Neural progenitor cell (in vitro differentiated cells): ENCODE measurements around the gene SPATA17. TPM values are rescaled to one million over a fixed set of nuclear protein-coding genes. Genes with fewer than 3 reads are reported as not detected.

ENCODE experiments used
- DNase-seq: peaks from one replicate; pipeline ENCODE4 v3.0.0-alpha.2; 2016; ENCODE audit warnings: low spot score
- H2AFZ ChIP-seq: fragments of 200-600 bp; sonication (generic); replicated peaks from 2 replicates; pipeline ENCODE4 v1.6.1; 2016; ENCODE audit warnings: antibody characterized with exemption
- H3F3A ChIP-seq: fragments of 200-600 bp; sonication (generic); 2 replicates; pipeline ENCODE4 v1.6.1; 2016; ENCODE audit warnings: antibody characterized with exemption, low read depth
- H3K27ac ChIP-seq: fragments of 200-600 bp; sonication (generic); 2 replicates; pipeline ENCODE4 v1.5.1; 2016; ENCODE audit warnings: mild to moderate bottlenecking
- H3K27me3 ChIP-seq: fragments of 200-600 bp; sonication (generic); 2 replicates; pipeline ENCODE4 v1.6.1; 2016; ENCODE audit warnings: mild to moderate bottlenecking, moderate library complexity
- H3K36me3 ChIP-seq: fragments of 200-600 bp; sonication (generic); 2 replicates; pipeline ENCODE4 v1.5.1; 2016
- H3K4me1 ChIP-seq: fragments of 200-600 bp; sonication (generic); 2 replicates; pipeline ENCODE4 v1.6.1; 2016; ENCODE audit warnings: mixed run types
- H3K4me2 ChIP-seq: fragments of 200-600 bp; sonication (generic); 2 replicates; pipeline ENCODE4 v1.6.1; 2016
- H3K4me3 ChIP-seq: fragments of 200-600 bp; sonication (generic); 2 replicates; pipeline ENCODE4 v1.5.1; 2016
- H3K79me2 ChIP-seq: fragments of 200-600 bp; sonication (generic); 2 replicates; pipeline ENCODE4 v1.6.1; 2016; ENCODE audit warnings: low read depth
- H3K9ac ChIP-seq: fragments of 200-600 bp; sonication (generic); 2 replicates; pipeline ENCODE4 v1.6.1; 2016
- H3K9me3 ChIP-seq: fragments of 200-600 bp; sonication (generic); 2 replicates; pipeline ENCODE4 v1.5.1; 2016; ENCODE audit warnings: low read depth
- H4K20me1 ChIP-seq: fragments of 200-600 bp; sonication (generic); 2 replicates; pipeline ENCODE4 v1.6.1; 2016; ENCODE audit warnings: low read depth
- H3K27ac Mint-ChIP-seq: 3 replicates; pipeline ENCODE4 v1.8.0; 2021; ENCODE audit warnings: mixed read lengths
- H3K27me3 Mint-ChIP-seq: 2 replicates; pipeline ENCODE4 v1.8.0; 2022; ENCODE audit warnings: low read depth, mild to moderate bottlenecking, inconsistent platforms, moderate library complexity, mixed read lengths; ENCODE audit not compliant: insufficient read depth
- H3K36me3 Mint-ChIP-seq: 3 replicates; pipeline ENCODE4 v1.8.0; 2021; ENCODE audit warnings: mixed read lengths
- H3K4me1 Mint-ChIP-seq: 3 replicates; pipeline ENCODE4 v1.8.0; 2021; ENCODE audit warnings: mixed read lengths
- H3K4me3 Mint-ChIP-seq: 3 replicates; pipeline ENCODE4 v1.8.0; 2021; ENCODE audit warnings: mild to moderate bottlenecking, moderate library complexity, mixed read lengths
- H3K9me3 Mint-ChIP-seq: 3 replicates; pipeline ENCODE4 v1.8.0; 2020; ENCODE audit warnings: mixed read lengths
- CTCF ChIP-seq: fragments of 200-600 bp; sonication (generic); IDR thresholded peaks from 2 replicates; pipeline ENCODE4 v1.5.1; 2017; ENCODE audit warnings: antibody characterized with exemption, mild to moderate bottlenecking
- EZH2 ChIP-seq: fragments of 200-600 bp; sonication (generic); IDR thresholded peaks from 2 replicates; pipeline ENCODE4 v1.6.1; 2017; ENCODE audit warnings: antibody characterized with exemption, mild to moderate bottlenecking, moderate library complexity
- EZH2phosphoT487 ChIP-seq: fragments of 200-600 bp; sonication (generic); IDR thresholded peaks from 2 replicates; pipeline ENCODE4 v1.6.1; 2017; ENCODE audit warnings: antibody characterized with exemption
- total RNA-seq: library from RNA; depleted of rRNA; stranded (reverse); fragments of >200 nt; gene quantifications from 2 replicates; pipeline ENCODE4 v1.2.3, GENCODE V29; 2015; ENCODE audit warnings: low replicate concordance

The SPATA17 gene
- total RNA-seq, 1 donor from 2014 or later = 1.6 TPM

- Histone ChIP-seq H3K4me1 (no peaks in the 10 kb centered on the region), H3K36me3 (no peaks in the 10 kb centered on the region), H3K79me2 (no peaks in the 10 kb centered on the region), H3K4me3 (no peak overlapping the region), H3K9ac (no peak overlapping the region), H3K9me3 (no peaks in the 10 kb centered on the region), H3K4me2 (no peak overlapping the region), H2AFZ (no peak overlapping the region), H3F3A (no peaks in the 10 kb centered on the region), H4K20me1 (no peaks in the 10 kb centered on the region), H3K27ac (no peak overlapping the region), H3K27me3 (no peaks in the 10 kb centered on the region)
- peak; percentile 74 for DNase-seq
- Mint-ChIP-seq H3K36me3 (no peaks in the 10 kb centered on the region), H3K4me3 (no peak overlapping the region), H3K4me1 (no peaks in the 10 kb centered on the region), H3K27me3 (no peaks in the 10 kb centered on the region), H3K27ac (no peak overlapping the region), H3K9me3 (no peaks in the 10 kb centered on the region)
- TF ChIP-seq CTCF = peak; percentile 72
- no peak for TF ChIP-seq EZH2phosphoT487
Observed at GRCh38 chr1:217889401-217889800, 258.3 kb downstream of the SPATA17 start.

DNA sequence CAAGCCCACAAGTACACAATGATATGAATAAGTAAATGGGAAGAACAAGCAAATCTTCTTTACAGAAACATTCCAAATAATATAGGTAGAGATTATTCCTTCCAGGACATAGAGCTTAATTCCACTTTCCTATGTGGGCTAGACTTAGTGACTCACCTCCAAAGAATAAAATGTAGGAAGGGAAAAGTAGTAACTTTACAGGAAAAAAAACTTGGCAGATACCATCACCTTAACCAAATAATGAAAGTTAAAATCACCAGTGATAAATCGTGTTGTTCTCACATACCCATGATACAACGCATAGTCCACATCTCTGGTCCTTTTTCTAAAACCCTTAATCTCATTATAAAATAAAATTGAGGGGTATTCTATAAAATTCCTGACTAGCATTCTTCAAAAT lies 260.8 kb downstream of the SPATA17 start:
- H3K4me1 ChIP-seq = no peaks in the 10 kb centered on the region
- no peaks in the 10 kb centered on the region for H4K20me1 ChIP-seq
- H3K9ac ChIP-seq = no peak overlapping the region
- no peaks in the 10 kb centered on the region for H3K27me3 Mint-ChIP-seq
- no peak overlapping the region for H3K4me2 ChIP-seq
- no peaks in the 10 kb centered on the region for H3K27me3 ChIP-seq
- no peaks in the 10 kb centered on the region for H3K36me3 Mint-ChIP-seq
- no peaks in the 10 kb centered on the region for H3K36me3 ChIP-seq
- H3K27ac Mint-ChIP-seq = no peak overlapping the region
- no peak overlapping the region for H3K4me3 Mint-ChIP-seq
- H3K9me3 ChIP-seq = no peaks in the 10 kb centered on the region
- no peaks in the 10 kb centered on the region for H3K4me1 Mint-ChIP-seq
- no peak overlapping the region for H3K4me3 ChIP-seq
- no peaks in the 10 kb centered on the region for H3K79me2 ChIP-seq
- H2AFZ ChIP-seq = no peak overlapping the region
- H3K27ac ChIP-seq = no peak overlapping the region
- no peaks in the 10 kb centered on the region for H3F3A ChIP-seq
- no peak for TF ChIP-seq EZH2
- TF ChIP-seq CTCF = no peak
- no peak for TF ChIP-seq EZH2phosphoT487
- H3K9me3 Mint-ChIP-seq = no peaks in the 10 kb centered on the region
- no peak for DNase-seq

- Histone ChIP-seq H3K27me3 (no peaks in the 10 kb centered on the region), H3K4me1 (no peaks in the 10 kb centered on the region), H3K79me2 (no peaks in the 10 kb centered on the region), H3K4me2 (no peak overlapping the region), H4K20me1 (no peaks in the 10 kb centered on the region), H3K9ac (no peak overlapping the region), H2AFZ (no peak overlapping the region), H3K27ac (no peak overlapping the region), H3F3A (no peaks in the 10 kb centered on the region), H3K9me3 (no peaks in the 10 kb centered on the region), H3K36me3 (no peaks in the 10 kb centered on the region), H3K4me3 (no peak overlapping the region)
- no peaks in the 10 kb centered on the region for H3K4me1 Mint-ChIP-seq
- H3K27ac Mint-ChIP-seq = no peak overlapping the region
- no peaks in the 10 kb centered on the region for H3K9me3 Mint-ChIP-seq
- no peaks in the 10 kb centered on the region for H3K27me3 Mint-ChIP-seq
- no peak for TF ChIP-seq EZH2phosphoT487
- TF ChIP-seq EZH2 = no peak
- no peak overlapping the region for H3K4me3 Mint-ChIP-seq
- H3K36me3 Mint-ChIP-seq = no peaks in the 10 kb centered on the region
- DNase-seq = no peak
Observed at GRCh38 chr1:217892750-217893149, 261.6 kb downstream of the SPATA17 start.

GRCh38 chr1:217895841-217896240 lies 264.7 kb downstream of the SPATA17 start:
- H3K4me2 ChIP-seq = no peak overlapping the region
- H3K27me3 Mint-ChIP-seq = peaks cover 1% of the 10 kb centered on the region
- H3K27me3 ChIP-seq = no peaks in the 10 kb centered on the region
- H2AFZ ChIP-seq = no peak overlapping the region
- no peaks in the 10 kb centered on the region for H3F3A ChIP-seq
- H3K9ac ChIP-seq = no peak overlapping the region
- H3K4me1 ChIP-seq = no peaks in the 10 kb centered on the region
- H4K20me1 ChIP-seq = no peaks in the 10 kb centered on the region
- peak; percentile 3 for DNase-seq
- no peak overlapping the region for H3K4me3 Mint-ChIP-seq
- no peak overlapping the region for H3K4me3 ChIP-seq
- no peaks in the 10 kb centered on the region for H3K4me1 Mint-ChIP-seq
- no peak overlapping the region for H3K27ac ChIP-seq
- H3K9me3 ChIP-seq = no peaks in the 10 kb centered on the region
- H3K36me3 ChIP-seq = no peaks in the 10 kb centered on the region
- H3K27ac Mint-ChIP-seq = no peak overlapping the region
- H3K36me3 Mint-ChIP-seq = no peaks in the 10 kb centered on the region
- no peak for TF ChIP-seq EZH2phosphoT487
- TF ChIP-seq EZH2 = no peak
- no peak for TF ChIP-seq CTCF
- H3K79me2 ChIP-seq = no peaks in the 10 kb centered on the region
- H3K9me3 Mint-ChIP-seq = no peaks in the 10 kb centered on the region
